Esophagus mucosa (tissue), 1 donor: ENCODE measurements around the gene TCEAL5. TPM values are rescaled to one million over a fixed set of nuclear protein-coding genes. Genes with fewer than 3 reads are reported as not detected.
A peak's percentile ranks its signal among the peaks of the same experiment; 100 is the strongest.
"Not testable (repeated sequence)": the region's sequence is repeated elsewhere in the genome, so short reads cannot be mapped to it uniquely, and the experiment has no call there.

Experiments used
- ATAC-seq: fragments of 200-7000 bp; cut with Tn5 transposase; one replicate; pipeline ENCODE4 v1.9.1; 2020
- total RNA-seq: library from RNA; stranded (reverse); gene quantifications from one replicate; pipeline ENCODE4 v1.2.4, GENCODE V29; 2023
- donor health status: DM: yes; HTN: yes; CAD: no.

TCEAL5 gene, protein sequence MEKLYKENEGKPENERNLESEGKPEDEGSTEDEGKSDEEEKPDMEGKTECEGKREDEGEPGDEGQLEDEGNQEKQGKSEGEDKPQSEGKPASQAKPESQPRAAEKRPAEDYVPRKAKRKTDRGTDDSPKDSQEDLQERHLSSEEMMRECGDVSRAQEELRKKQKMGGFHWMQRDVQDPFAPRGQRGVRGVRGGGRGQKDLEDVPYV
- not detected for total RNA-seq

DNA sequence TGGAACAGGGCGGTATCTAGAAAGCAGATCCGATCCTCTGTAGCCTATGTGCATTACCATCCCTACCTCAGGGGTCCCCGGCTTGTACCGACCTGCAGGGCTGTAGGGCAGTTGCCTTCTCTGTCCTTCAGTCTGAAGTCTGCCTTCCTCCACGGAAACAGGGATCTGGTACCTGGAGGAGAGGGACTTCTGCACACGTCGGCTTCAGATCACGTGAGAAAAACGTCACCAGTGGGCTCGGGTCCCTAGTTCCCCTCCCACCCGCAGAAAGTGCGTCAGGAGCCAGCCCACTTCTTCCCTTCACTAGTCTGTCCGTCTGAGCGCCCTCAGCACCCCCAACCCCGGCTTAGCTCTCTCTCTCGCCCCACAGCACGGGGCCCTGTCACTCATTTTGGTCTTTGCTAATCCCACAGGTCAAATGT, at the start of gene TCEAL5:
Gene TCEAL5 (minus strand): TSS at position 170 of the 422 bp plus-strand sequence. CDS start 2,187 bp downstream, outside the sequence.
- ATAC-seq, result no peak

DNA sequence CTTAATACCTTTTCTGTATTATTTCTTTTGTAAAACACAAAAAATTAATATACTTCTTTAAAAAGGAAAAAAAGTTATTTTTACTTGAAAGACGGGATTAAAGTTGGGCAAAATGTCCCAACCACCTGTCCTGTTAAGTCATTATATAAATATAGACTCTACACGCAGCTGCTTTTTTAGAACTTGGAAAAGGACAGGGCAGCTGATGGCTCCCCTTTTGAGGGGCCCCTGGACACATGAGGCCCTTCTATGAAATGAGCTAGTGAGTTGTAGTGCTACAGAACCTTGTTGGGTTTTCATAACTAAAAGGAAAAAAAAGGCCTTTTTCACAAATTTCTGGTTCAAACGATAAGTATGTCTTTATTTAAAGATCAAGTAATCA, 34.8 kb upstream of the TCEAL5 start:
- no peak for ATAC-seq

DNA sequence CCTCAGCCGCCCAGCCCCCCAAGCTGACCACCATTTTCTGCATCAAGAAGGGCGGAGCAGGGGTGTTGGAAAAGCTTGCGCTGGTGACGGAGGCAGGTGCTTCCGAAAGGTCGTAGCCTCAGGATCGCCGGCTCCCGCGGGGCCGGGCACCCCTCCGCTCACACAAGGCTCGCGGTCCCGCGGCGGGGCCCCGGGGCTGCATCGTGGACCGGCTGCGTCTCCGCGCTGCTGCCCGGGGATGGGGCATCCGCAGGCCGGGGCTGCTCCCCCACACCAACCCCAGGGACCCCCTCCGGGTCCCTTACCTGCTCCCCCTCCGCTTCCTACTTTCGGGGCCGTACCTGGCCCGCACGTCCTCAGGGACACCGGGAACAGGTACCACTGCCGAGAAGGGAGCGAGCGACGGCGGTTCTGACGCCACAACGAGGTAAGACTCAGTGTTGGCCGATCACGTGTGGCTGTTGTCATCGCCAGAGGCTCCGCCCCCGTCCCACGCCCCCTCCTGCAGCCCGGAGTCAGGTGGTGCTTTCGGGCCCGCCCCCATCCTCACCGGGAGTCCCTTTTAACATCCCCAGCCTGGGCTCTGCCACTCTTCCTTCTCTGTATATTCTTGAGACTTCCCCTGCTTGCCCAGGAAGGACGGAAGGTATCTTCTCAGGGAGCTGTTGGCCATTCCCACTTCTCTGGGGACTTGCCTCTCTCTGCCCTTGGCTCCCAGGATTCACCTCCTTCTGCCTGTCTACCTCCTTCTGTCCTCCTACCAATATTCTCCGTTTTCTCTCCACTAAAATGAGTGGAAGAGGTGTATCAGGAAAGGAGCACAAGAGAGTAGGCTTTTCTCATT, 34.2 kb upstream of the TCEAL5 start, which contains the start of gene BEX2:
Gene BEX2 (minus strand): TSS at position 436 of the 844 bp plus-strand sequence. CDS start 1,014 bp downstream, outside the sequence.
- peak; percentile 99 for ATAC-seq

DNA sequence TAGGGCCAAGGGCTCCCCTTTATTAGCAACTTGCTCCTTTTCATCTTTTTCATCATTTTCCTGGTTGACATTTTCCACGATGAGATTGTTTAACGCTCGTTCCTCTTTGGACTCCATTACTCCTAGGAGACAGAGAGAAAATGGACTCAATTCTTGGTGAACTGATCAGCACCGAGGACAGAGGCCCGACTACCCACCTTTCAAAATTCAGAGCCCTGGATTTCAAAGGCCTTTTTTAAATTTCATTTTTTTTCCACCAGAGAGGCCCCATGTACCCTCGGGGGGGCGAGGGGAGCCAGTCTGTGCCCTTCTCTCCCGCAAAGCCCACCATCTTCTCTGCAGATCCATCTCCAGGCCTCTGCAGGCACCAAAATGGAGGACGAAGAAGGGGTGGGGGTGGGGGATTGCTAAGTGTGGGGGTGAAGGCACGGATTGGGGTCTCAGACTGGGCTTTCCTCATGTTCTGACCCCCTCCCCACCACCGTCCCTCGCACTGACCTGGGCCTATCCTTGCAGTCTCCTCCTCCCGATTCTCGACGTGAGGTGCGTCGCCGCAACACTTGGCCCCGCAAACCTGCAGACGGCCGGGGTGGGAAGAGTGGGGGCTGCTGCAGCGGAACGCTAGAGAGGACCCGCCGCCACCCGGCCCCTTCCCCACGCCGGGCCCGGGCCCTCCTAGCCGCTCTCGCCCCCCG, 33.5 kb upstream of the TCEAL5 start:
- peak; percentile 21 for ATAC-seq

DNA sequence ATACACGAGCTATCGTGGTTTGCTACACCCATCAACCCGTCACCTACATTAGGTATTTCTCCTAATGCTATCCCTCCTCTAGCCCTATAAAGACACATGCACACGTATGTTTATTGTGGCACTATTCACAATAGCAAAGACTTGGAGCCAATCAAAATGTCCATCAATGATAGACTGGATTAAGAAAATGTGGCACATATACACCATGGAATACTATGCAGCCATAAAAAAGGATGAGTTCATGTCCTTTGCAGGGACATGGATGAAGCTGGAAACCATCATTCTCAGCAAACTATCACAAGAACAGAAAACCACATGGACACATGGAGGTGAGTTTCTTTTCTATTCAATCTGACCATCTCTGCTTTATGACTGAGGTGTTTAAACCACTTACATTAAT, 29.1 kb upstream of the TCEAL5 start:
- ATAC-seq, result not testable (repeated sequence)

DNA sequence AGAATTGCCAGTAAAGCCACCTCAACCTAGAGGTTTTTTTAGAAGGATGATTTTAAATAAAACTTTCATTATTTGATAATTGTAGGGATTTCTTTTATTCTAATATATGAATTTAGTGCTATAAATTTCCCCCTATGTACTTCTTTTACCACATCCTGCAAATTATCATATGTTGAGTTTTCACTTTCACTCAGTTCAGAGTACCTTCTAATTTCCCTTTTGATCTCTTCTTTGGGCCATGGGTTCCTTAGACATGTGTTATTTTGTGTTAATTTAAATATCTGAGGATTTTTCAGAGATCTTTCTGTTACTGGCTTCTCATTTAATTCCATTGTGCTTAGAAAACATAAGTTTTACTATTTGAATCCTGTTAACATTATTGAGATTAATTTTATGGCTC, 28.2 kb upstream of the TCEAL5 start:
- no peak for ATAC-seq

DNA sequence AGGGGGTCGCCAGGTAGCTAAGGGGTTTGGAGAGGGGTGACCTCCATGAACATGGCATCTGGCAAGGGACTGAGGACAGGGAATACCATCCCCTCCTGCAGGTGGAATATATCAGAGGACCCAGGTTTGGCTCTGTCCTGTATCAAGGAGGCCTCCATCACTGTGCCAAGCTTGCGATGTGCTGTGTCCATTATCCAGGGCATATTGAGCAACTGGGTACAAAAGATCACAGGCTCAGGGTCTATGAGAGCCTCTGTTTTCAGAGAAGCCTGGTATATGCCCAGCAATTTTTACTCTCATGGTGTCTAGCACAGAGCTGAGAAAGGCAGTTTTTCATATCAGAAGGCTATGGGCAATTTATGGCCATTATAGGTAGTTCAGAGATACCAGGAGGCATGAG, 16.6 kb upstream of the TCEAL5 start:
- no peak for ATAC-seq

DNA sequence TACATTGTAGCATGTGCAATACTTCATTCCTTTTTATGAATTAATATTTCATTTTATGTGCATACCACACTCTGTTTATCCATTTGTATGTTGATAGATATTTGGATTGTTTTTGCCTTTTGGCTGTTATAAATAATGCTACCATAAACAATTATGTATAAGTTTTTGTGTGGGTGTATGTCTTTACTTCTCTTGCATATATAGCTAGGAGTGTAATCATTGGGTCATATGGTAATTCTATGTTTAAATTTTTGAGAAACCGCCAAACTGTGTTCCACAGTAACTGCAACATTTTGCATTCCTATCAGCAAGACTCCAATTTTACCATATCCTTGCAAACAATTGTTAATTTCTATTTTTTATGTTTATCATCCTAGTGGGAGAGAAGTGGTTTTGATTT, 3.1 kb upstream of the TCEAL5 start:
- ATAC-seq, result no peak

DNA sequence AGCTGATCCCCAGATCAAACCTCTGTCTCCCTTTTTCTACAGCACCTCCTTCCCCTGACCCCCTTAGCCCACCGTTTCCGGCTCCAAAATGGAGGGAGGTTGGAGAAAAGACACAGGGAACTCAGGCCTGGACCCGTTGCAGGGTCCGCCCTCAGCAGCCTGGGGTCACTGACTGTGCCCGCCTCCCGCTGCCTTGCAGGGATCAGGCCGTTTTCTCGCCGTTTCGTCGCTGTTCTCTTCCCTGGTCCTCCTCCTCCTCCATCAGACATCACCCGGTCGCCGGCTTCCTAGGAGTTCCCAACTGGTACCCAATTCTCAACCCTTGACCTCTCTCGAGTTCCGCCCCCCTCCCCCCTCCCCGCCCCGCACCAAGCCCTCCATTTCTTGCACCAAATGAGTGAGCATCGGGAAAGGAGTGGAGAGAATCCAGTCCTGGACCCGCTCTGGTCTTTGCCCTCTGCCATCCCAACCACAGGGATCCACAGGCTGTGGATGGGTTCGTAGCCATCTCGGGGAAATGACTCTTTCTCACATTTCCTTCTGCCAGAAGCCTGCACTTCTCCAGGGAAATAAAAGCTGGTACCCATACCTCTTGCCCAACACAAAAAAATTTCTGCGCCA, 493 bp downstream of the TCEAL5 start:
- no peak for ATAC-seq

DNA sequence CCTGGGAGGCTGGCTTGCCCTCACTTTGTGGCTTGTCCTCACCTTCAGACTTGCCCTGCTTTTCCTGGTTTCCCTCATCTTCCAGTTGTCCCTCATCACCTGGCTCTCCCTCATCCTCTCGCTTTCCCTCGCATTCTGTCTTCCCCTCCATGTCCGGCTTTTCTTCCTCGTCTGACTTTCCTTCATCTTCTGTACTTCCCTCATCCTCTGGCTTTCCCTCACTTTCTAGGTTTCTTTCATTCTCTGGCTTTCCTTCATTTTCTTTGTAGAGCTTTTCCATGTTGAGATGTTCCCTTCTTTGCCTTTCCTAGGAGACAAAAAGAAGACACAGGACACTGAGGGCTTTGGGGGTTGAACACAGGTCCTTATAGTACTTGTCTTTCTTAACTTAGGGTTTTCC, 2.3 kb downstream of the TCEAL5 start:
- no peak for ATAC-seq

DNA sequence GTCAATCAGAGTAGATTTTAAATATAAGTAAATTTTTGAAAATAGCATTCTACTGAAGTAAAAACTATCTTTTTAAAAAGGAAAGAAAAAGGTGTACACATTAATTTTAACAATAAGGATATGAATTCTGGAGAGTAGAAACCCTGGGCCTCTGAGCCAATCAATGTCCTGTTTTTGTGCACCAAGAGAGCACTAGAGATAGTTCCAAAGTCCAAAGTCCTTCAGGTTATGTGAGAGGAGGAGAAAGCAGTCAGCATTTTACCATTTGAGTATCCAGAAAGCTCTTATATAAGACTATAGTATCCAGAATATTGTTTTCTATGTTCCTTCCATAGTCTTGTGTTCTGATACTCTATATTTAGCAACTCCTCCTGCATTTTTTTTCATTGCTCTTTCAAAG, 18.3 kb downstream of the TCEAL5 start:
- ATAC-seq, result no peak

DNA sequence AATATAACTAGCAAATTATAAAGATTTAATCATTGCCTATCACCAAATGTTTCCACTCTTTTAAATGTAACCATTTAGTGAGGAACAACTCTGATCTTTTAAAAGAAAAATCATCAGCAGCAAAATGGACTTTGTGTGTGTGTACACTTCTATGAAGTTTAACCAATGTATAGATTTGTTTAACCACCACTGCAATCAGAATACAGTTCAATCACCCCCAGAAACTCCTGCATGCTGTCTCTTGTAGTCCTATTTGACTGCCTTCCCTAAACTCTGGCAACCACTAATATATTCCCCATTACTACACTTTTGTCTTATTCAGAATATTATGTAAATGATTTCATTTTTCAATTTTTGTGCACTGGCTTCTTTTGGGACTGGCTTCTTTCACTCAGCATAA, 19.9 kb downstream of the TCEAL5 start:
- ATAC-seq, result no peak

DNA sequence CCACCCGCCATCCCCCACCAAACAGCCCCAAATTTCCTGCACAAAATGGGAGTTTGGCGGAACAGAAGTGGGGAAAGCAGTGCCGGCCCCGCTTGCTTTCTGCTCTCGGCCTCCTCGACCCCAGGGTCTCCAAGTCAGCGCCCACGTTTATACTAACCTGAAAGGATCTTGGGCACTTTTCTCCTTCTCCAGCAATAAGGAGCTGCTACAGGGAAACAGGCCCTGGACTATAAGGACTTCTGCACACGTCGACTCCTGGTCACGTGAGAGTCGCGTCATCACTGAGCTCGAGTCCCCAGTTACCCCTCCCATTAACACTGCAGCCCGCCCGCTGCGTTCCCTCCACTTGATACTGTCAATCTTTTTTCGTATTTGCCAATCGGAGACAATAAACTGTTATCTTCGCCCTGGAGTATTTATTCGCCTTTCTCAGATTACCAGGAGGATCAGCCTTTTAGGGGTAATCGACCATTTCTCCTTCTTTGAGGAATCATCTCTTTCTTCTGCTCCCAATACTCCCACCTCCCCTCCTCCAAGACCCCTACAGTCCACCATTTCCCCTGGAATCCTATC, 21.5 kb downstream of the TCEAL5 start, which contains the start of gene TCEAL8:
Gene TCEAL8 (minus strand): TSS at position 235 of the 573 bp plus-strand sequence. CDS start 1,176 bp downstream, outside the sequence.
- peak; percentile 89 for ATAC-seq

DNA sequence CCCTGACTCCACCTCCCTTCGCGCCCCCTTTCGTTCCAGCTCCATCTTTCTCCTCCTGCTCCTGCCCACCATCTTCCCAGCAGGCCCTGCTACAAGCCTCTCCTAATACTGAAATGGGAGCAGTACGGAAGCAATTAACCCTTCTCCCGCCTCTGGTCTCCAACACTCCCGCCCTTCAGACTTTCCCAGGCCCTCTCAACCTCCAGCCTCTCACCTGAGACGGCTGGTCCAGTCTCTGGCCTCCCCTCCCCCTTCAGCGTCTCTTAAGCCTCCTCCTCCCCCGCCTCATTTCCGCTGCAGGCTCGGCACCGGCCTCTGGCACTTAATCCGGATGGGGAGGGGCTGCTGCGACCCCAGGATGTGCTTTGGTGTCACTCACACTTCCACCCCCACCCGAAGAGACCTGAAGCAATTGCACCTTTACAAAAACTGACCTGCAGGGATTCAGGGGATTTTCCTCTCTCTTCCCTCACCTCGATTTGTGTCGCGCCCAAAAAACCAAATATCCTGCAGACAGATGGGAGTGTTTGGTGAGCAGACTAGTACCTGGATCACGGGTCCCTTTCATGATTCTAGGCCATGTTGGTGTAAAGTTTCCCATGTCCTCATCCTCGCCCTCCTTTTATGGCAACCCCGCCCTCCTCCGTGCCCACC, 22.3 kb downstream of the TCEAL5 start:
- peak; percentile 37 for ATAC-seq

DNA sequence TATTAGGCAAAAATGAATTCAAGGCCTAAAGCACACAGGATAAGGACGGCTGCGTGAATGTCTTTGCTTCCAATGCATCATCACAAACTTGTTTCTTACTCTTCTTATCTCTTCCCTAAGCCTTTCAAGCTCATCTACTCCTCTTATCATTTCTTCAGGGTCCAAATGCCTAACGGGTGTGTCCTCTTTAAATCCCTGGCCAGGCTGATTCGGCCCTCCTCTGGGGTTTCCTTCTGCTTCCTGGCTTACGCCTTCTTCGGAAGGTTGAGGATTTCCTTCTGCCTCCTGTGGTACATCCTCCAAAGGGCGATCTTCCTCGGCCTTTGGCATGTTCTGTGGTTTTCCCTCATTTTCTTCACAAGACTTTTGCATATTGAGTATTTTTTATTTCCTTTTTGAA, 22.9 kb downstream of the TCEAL5 start:
- ATAC-seq, result no peak

DNA sequence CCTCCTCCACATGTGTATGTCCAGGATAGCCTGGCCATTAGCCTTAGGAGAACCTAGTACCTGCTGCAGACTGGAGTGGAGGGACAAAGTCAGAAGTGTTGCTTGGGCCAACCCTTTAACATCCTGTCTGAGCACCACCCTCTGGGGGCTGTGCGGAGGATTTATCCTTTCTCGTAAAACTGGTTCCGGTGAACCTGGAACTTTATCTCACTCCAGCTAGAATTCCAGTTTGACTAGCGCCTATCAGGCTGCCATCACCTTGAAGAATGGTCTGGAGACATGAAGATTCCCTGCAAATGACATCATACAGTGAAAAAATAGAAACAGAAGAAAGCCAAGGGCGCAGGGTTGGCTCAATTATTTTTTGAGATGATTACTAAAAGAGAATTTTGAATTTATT, 25.6 kb downstream of the TCEAL5 start:
- ATAC-seq, result peak; percentile 44

DNA sequence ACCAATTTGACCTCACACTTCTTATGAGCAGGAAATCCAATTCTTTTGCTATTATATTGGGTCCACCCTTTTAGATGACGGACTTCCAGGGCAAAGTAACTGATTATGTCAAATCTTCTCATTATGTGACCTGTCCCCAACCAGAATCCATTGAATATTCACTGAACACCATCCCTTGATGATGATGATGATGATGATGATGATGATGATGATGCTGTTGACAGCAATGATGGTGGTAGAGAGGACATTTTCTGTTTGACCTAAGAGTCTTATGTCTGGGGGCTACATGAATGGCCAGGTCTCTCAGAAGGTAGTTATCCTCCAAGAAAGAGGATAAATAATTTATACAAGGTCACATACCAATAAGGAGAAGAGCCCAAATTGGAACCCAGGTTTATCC, 26.7 kb downstream of the TCEAL5 start:
- ATAC-seq, result no peak

DNA sequence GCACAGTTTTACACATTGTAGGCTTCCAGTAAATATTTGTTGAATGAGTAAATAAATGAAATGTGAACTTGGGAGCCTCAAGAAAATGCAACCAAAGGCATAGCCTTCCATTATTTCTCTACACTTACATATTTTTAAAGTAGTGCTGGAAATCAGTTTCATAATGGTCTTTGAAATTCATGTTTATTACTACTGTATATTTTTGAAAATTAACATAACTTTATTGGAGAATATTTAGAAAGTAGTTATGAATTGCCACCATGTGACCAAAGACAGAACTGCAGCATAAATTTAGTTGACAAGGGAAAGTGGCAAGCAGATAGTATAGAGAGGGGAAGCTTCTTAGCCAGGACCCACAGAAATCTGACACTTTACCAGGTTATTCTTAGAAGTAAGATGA, 28.0 kb downstream of the TCEAL5 start:
- no peak for ATAC-seq

DNA sequence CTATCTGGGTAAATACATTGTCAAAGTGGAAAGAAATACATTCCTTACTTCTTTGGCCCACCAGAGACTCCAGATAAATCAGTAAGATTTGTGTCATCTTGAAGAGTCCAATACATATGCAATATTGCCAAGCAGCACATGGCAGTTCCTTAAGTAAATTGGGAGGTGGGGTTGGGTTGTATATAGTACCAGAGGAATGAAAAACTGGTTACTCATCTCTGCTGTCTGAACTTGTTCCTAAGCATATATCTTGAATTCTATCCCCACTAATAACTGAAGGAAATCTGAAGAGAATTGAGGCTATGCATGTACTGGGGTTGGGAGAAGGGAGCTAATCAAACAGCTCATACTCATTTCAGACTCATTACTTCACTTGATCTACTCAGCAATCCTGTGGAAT, 36.4 kb downstream of the TCEAL5 start:
- ATAC-seq, result no peak

DNA sequence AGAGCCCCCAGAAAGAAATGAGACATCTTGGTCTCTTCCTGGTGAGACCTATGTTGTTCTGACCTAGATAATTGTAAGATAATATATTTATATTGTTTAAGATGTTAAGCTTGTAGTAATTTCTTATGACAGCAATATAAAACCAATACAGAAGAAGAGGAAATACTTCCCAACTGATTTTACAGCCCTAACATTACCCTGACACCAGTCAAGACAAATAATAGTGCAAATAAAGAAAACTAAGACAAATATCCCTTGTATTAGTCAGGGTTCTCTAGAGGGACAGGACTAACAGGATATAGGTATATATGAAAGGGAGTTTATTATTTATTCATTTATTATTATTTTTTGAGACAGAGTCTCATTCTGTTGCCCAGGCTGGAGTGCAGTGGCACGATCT, 40.3 kb downstream of the TCEAL5 start:
- no peak for ATAC-seq

DNA sequence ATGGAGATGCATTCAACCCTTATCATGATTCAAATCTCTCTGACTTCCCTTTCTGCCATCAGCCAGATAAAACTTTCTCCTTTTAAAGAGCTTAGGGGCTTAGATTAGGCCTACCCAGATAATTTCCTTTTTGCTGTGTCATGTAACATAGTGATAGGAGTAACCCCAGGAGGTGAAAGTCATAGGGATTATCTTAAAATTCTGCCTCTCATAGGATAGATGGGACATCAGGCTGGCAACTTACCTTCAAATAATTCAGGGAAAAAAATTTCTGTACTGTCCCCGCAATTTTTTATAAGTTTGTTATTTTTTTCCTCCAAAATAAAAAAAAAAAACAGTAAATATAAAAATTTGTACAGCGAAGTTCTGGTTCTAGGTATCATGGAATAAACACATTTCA, 40.9 kb downstream of the TCEAL5 start:
- ATAC-seq, result not testable (repeated sequence)

DNA sequence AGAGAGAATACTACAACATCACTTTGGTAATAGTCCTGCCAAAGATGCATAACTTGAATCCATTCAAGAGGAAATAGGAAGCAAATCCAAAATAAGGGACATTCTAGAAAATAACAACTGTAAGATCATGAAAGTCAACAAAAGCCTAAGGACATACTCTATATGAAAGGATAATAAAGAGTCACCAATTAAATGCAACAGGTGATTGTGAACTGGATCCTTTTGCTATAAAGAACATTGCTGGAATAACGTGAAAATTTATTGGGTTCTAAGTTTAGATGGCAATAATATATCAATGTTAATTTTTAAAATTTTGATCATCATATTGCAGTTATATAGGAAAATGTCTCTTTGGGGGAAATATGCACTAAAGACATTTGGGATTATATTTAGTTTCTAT, 41.7 kb downstream of the TCEAL5 start:
- no peak for ATAC-seq
